Mucosa of descending colon (tissue), 3 donors: ENCODE results near the gene MCCD1. TPM values are rescaled to one million over a fixed set of nuclear protein-coding genes. Genes with fewer than 3 reads are reported as not detected.

ENCODE experiments used
- ATAC-seq: fragments of 200-7000 bp; cut with Tn5 transposase; one replicate; pipeline ENCODE4 v1.9.1; 2020; ENCODE audit warnings: mild to moderate bottlenecking, moderate library complexity
- DNase-seq, 3 donors: peaks; one replicate each; pipeline ENCODE4 v3.0.0-alpha.2; 2020
- H3K36me3 ChIP-seq: fragments of 200-600 bp; one replicate; pipeline ENCODE4 v1.8.0; 2021; ENCODE audit warnings: low read depth, mild to moderate bottlenecking
- H3K4me1 ChIP-seq: fragments of 200-600 bp; one replicate; pipeline ENCODE4 v1.8.0; 2021; ENCODE audit warnings: low read depth, mild to moderate bottlenecking
- H3K4me3 ChIP-seq: fragments of 200-600 bp; one replicate; pipeline ENCODE4 v1.8.0; 2021; ENCODE audit warnings: mild to moderate bottlenecking
- H3K9me3 ChIP-seq: fragments of 200-600 bp; one replicate; pipeline ENCODE4 v1.8.0; 2021; ENCODE audit warnings: mild to moderate bottlenecking
- intact Hi-C, 2 donors: fragments of 100-400 bp; cut with DNase I in 1 of 2; cut with micrococcal nuclease in 1 of 2; formaldehyde crosslinking; loops; one replicate each; pipeline versions ENCODE4 v1.11.0 to v1.11.1; 2022; cut with DNase I, micrococcal nuclease
- total RNA-seq, 3 donors: library from RNA; stranded (reverse); fragmentation: NEBNext Ultra II Directional in 2 of 3; extraction: Animal tissue kit (Norgen Biotek cat#: 25700) in 2 of 3; gene quantifications; one replicate each; pipeline versions ENCODE4 v1.2.1 to v1.2.4, GENCODE V29; 2021 to 2023
- TF ChIP-seq, protein P1 (sequence below): fragments of 200-600 bp; IDR thresholded peaks from one replicate; pipeline ENCODE4 v1.8.0; 2022; ENCODE audit warnings: antibody characterized with exemption, mild to moderate bottlenecking
- donor health status: DM: no; HTN: no; CAD: no; lungs with moderate emphysema.
- donor health status: DM: no; HTN: no; CAD: no.
- donor health status: DM: no; HTN: yes; CAD: no.

MCCD1 gene
- total RNA-seq, 3 donors from 2014 or later = not detected

GRCh38 chr6:31531771-31532643 is 3.2 kb downstream of the MCCD1 start:
- intact Hi-C loops = no loop called here
- DNase-seq (no peak), ATAC-seq (no peak)

DNA sequence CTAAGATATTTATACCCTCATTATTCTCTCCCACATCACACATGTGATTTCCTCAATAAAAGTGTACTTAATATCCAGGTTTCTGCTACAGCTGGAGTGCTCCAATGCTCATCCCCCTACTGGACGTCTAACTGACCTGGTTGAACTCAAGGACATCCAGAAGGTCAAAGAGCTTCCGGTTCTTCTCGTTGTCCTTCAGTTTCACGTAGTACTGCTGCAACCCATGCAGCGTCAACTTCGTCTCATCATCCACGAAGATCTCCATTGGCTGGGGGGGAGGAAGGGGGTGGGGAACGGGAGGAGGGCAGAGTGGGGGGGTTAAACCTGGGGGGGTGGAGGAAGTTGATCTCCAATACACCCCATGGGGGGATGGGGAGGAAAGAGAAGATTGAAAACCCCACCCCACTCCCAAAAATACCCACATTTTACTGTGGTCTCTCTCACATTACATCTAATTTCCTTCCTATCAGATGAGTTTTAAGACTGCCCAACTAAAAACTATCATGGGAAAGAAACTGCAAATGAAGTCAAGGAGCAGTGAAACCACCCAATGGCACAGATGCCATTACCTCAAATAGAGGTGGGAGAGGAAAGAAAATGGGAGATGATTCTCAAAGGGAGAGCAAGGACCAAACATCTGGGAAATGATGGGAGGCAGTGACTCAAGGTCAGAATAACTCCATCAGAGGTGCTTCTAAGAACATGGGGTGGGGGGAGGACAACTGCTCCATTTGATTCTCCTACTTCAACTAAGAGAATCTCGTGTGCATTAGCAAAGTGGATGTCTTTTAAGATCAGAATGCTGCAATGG is 4.1 kb downstream of the MCCD1 start:
- TF ChIP-seq, protein P1, sequence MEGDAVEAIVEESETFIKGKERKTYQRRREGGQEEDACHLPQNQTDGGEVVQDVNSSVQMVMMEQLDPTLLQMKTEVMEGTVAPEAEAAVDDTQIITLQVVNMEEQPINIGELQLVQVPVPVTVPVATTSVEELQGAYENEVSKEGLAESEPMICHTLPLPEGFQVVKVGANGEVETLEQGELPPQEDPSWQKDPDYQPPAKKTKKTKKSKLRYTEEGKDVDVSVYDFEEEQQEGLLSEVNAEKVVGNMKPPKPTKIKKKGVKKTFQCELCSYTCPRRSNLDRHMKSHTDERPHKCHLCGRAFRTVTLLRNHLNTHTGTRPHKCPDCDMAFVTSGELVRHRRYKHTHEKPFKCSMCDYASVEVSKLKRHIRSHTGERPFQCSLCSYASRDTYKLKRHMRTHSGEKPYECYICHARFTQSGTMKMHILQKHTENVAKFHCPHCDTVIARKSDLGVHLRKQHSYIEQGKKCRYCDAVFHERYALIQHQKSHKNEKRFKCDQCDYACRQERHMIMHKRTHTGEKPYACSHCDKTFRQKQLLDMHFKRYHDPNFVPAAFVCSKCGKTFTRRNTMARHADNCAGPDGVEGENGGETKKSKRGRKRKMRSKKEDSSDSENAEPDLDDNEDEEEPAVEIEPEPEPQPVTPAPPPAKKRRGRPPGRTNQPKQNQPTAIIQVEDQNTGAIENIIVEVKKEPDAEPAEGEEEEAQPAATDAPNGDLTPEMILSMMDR = no peak
- intact Hi-C loops = no loop called here
- peaks cover 39% of the 10 kb centered on the region for H3K36me3 ChIP-seq
- no peak for DNase-seq
- no peak overlapping the region for H3K4me3 ChIP-seq
- ATAC-seq = no peak
- H3K9me3 ChIP-seq = no peaks in the 10 kb centered on the region
- H3K4me1 ChIP-seq = no peaks in the 10 kb centered on the region

More at GRCh38 chr6:31531771-31532643, 3.2 kb downstream of the MCCD1 start:
- Histone ChIP-seq H3K4me3 (no peak overlapping the region), H3K9me3 (no peaks in the 10 kb centered on the region), H3K36me3 (peaks cover 31% of the 10 kb centered on the region), H3K4me1 (no peaks in the 10 kb centered on the region)
- TF ChIP-seq, protein P1 = no peak

DNA sequence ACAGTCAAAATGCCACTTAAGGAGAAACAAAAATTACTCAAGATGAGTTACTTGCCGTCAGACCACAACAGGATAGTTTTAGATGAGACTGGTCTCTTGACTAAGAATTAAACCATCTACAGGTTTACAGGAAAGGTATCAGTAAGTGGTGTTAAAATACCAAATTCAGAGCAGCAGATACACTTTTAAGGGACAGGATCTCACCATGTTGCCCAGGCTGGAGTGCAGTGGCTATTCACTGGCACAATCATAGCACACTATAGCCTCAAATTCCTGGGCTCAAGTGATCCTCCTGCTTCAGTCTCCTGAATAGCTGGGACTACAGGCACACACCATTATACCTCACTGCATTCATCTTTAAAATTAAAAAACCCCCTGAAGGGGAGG is 4.7 kb downstream of the MCCD1 start:
- Histone ChIP-seq H3K4me1 (no peaks in the 10 kb centered on the region), H3K4me3 (no peak overlapping the region), H3K9me3 (no peaks in the 10 kb centered on the region), H3K36me3 (peaks cover 44% of the 10 kb centered on the region)
- ATAC-seq (no peak), DNase-seq (no peak)
- intact Hi-C loops = no loop called here
- TF ChIP-seq, protein P1 = no peak

DNA sequence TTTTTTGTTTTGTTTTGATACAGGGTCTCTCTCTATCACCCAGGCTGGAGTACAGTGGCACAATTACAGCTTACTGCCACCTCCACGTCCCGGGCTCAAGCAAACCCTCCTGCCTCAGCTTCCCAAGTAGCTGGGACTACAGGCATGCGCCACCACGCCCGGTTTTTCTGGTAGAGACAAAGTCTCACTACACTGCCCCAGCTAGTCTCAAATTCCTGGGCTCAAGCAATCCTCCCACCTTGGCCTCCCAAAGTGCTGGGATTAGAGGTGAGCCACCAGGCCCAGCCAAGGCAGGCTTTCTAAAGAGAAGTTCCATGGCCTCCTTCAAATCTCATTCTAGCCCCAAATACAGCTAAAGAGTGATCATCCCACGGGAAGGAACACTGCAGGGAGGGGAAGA is 5.2 kb downstream of the MCCD1 start:
- no peak for ATAC-seq

DNA sequence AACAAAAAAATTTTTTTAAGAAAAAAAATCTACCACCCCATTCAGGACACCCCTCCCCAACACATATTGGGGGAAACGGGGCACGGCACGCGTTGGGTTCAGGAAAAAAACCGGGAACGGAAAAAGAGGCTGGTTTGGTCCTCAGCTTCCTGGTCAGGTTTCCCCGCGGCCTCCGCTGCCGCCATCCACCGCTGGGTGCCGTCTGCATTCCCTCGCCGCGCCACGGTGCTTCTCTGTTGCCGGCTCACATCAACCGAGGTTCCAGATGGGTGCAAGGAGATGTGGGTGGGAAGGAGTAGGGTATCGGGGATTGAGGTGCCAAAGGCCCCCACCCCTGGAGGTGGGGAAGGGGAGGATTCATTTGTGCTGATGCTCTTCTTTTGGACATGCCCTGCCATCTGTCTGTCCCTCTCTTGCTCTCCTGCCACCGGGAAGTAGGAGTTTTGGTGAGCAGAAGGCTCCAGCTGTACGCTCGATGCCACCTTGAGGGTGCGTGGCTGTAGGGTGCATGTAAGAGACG is 5.8 kb downstream of the MCCD1 start:
- no peak for ATAC-seq
- intact Hi-C loops = no loop called here

More for the DNA sequence above, 5.2 kb downstream of the MCCD1 start:
- DNase-seq = no peak
- H3K4me3 ChIP-seq = no peak overlapping the region
- TF ChIP-seq, protein P1 = no peak
- no peaks in the 10 kb centered on the region for H3K9me3 ChIP-seq
- intact Hi-C loops = no loop called here
- peaks cover 5% of the 10 kb centered on the region for H3K4me1 ChIP-seq
- H3K36me3 ChIP-seq = peaks cover 50% of the 10 kb centered on the region

More for the DNA sequence above, 5.8 kb downstream of the MCCD1 start:
- Histone ChIP-seq H3K36me3 (peaks cover 53% of the 10 kb centered on the region), H3K4me1 (peaks cover 11% of the 10 kb centered on the region), H3K9me3 (no peaks in the 10 kb centered on the region), H3K4me3 (no peak overlapping the region)
- TF ChIP-seq, protein P1 = no peak
- DNase-seq = no peak
